Lung (tissue), 12 donors: ENCODE results near the gene CDADC1. TPM values are rescaled to one million over a fixed set of nuclear protein-coding genes. Genes with fewer than 3 reads are reported as not detected.
A peak's percentile ranks its signal among the peaks of the same experiment; 100 is the strongest.

Experiments
- ATAC-seq: fragments of 200-7000 bp; cut with Tn5 transposase; one replicate; pipeline ENCODE4 v1.9.1; 2020; ENCODE audit warnings: moderate number of reproducible peaks; ENCODE audit not compliant: insufficient read depth, low FRiP score
- DNase-seq, 3 donors: peaks; one replicate each; pipeline ENCODE4 v3.0.0-alpha.2; 2013 to 2017
- H3K27ac ChIP-seq, 2 donors: one replicate each; pipeline ENCODE4 v1.5.1; 2013; ENCODE audit warnings: mild to moderate bottlenecking in 2 of 2, moderate library complexity in 2 of 2, control low read depth in 1 of 2, inconsistent platforms in 1 of 2, low read depth in 1 of 2, low read length in 1 of 2
- H3K27me3 ChIP-seq, 3 donors: one replicate each; pipeline ENCODE4 v1.5.1; 2013; ENCODE audit warnings: low read length in 2 of 3; ENCODE audit not compliant: control insufficient read depth in 3 of 3, insufficient read depth in 3 of 3
- H3K36me3 ChIP-seq, 4 donors: one replicate each; pipeline ENCODE4 v1.5.1; 2013; ENCODE audit warnings: low read length in 4 of 4, mild to moderate bottlenecking in 1 of 4, moderate library complexity in 1 of 4; ENCODE audit not compliant: control insufficient read depth in 4 of 4, insufficient read depth in 4 of 4
- H3K4me1 ChIP-seq, 5 donors: one replicate each; pipeline ENCODE4 v1.5.1; 2013; ENCODE audit warnings: low read length in 5 of 5, mild to moderate bottlenecking in 2 of 5, moderate library complexity in 1 of 5; ENCODE audit not compliant: control insufficient read depth in 5 of 5, insufficient read depth in 5 of 5
- H3K4me3 ChIP-seq: one replicate; pipeline ENCODE4 v1.5.1; 2013; ENCODE audit warnings: mild to moderate bottlenecking, control low read depth, moderate library complexity
- H3K9ac ChIP-seq, 2 donors: one replicate each; pipeline ENCODE4 v1.5.1; 2013; ENCODE audit warnings: low read length in 2 of 2, control low read depth in 1 of 2; ENCODE audit not compliant: insufficient read depth in 1 of 2
- H3K9me3 ChIP-seq, 4 donors: one replicate each; pipeline ENCODE4 v1.5.1; 2013; ENCODE audit warnings: low read length in 3 of 4, mild to moderate bottlenecking in 1 of 4, moderate library complexity in 1 of 4; ENCODE audit not compliant: control insufficient read depth in 4 of 4, insufficient read depth in 3 of 4
- CTCF ChIP-seq: IDR thresholded peaks from 2 replicates; pipeline ENCODE4 v1.5.1; 2012; ENCODE audit warnings: mild to moderate bottlenecking; ENCODE audit errors: control extremely low read depth, extremely low read depth
- whole genome bisulfite sequencing, 2 donors: extraction: QIAGEN DNeasy Blood & Tissue Kit; methylation state at CpG; one replicate each; pipeline ENCODE4 v1.1.7; 2013; 5-methylcytosine and 5-hydroxymethylcytosine counted together
- polyA plus RNA-seq, 2 donors: library from polyadenylated mRNA; stranded (reverse); fragments of 200-250 nt; gene quantifications; one replicate each; pipeline ENCODE4 v1.2.1, GENCODE V29; 2013
- total RNA-seq, 2 donors: library from RNA; depleted of rRNA in 1 of 2; stranded (reverse); fragments of >200 nt in 1 of 2; gene quantifications; one replicate each; pipeline ENCODE4 v1.2.1, GENCODE V29; 2014 to 2021
- donor health status: control.
- donor health status: control.
- donor health status: Bipolar disorder and iron deficiency.
- donor health status: healthy.
- donor health status: DM: yes; HTN: yes; CAD: no.

CDADC1 gene
- total and polyA plus RNA-seq, 4 donors, result 5.2 to 11.6 (median 7.1) TPM

GRCh38 chr13:49225223-49226042 lies 22.3 kb upstream of the CDADC1 start:
- Histone ChIP-seq H3K36me3 (no peaks in the 10 kb centered on the region), H3K27ac (no peak overlapping the region), H3K9ac (no peak overlapping the region), H3K27me3 (peaks cover 0 to 33% (median 29%) of the 10 kb centered on the region in 3 donors), H3K4me1 (peaks cover 0 to 9% (median 0%) of the 10 kb centered on the region in 5 donors), H3K4me3 (no peak overlapping the region), H3K9me3 (peaks cover 0 to 2% (median 0%) of the 10 kb centered on the region in 4 donors)
- DNase-seq (peak in 2 of 3 donors; percentile 29 to 54), ATAC-seq (no peak)
- 49 to 59% methylated on average over 5 of the region's 5 CpGs for WGBS, 2 donors
- no peak for TF ChIP-seq CTCF

- peaks cover 0 to 2% (median 0%) of the 10 kb centered on the region in 4 donors for H3K9me3 ChIP-seq
- WGBS, 2 donors, result 81 to 84% methylated on average over 5 of the region's 5 CpGs
- no peak for DNase-seq
Observed at GRCh38 chr13:49226613-49227012, 21.1 kb upstream of the CDADC1 start.

DNA sequence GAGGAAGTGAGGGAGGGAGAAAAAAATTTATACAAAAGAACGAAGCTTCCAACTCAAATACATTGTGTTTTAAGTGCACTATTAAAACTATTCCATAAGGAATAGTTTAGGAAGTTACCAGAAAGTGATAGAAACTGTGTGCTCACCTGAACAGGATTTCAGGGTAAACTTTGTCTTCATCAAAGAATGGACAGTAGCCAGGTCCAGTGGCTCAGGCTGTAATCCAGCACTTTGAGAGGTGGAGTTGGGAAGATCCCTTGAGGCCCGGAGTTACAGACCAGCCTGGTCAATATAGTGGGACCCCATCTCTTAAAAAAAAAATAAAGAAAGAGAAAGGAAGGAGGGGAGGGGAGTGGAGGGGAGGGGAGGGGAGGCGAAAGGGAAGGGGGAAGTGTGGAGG lies 13.0 kb upstream of the CDADC1 start:
- Histone ChIP-seq H3K27me3 (no peaks in the 10 kb centered on the region), H3K36me3 (peaks cover 0 to 1% (median 0%) of the 10 kb centered on the region in 4 donors), H3K9ac (no peak overlapping the region), H3K4me3 (no peak overlapping the region), H3K4me1 (no peaks in the 10 kb centered on the region), H3K27ac (no peak overlapping the region), H3K9me3 (peaks cover 0 to 2% (median 0%) of the 10 kb centered on the region in 4 donors)
- no peak for TF ChIP-seq CTCF
- 96 to 97% methylated on average over 2 to 3 of the region's 3 CpGs for WGBS, 2 donors
- ATAC-seq, result no peak
- DNase-seq, result no peak

More at GRCh38 chr13:49226613-49227012, 21.1 kb upstream of the CDADC1 start:
- Histone ChIP-seq H3K27ac (no peak overlapping the region), H3K4me1 (no peaks in the 10 kb centered on the region), H3K36me3 (no peaks in the 10 kb centered on the region), H3K4me3 (no peak overlapping the region), H3K27me3 (peaks cover 0 to 26% (median 22%) of the 10 kb centered on the region in 3 donors), H3K9ac (no peak overlapping the region)
- no peak for ATAC-seq
- TF ChIP-seq CTCF, result no peak
